ENCODE data around the gene SPON1.

DNA sequence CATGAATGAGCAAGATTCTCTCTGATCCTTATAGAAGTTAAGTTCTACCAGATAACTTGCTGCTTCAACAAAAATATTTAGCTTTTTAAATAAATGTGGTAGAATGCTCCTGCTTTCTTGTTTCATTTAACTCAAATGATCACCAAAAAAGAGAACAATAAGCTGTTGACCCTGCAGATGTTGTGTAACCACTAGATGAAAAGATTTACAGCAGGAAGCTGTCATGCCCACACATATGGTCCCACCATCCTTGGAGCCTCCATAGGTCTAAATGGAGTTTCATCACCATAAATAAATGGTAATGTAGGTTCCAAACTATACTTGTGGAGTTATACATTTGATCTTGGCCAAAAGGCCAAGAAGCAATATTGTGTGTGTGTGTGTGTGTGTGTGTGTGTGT is 277.7 kb downstream of the SPON1 start:
- TF ChIP-seq, protein P1, sequence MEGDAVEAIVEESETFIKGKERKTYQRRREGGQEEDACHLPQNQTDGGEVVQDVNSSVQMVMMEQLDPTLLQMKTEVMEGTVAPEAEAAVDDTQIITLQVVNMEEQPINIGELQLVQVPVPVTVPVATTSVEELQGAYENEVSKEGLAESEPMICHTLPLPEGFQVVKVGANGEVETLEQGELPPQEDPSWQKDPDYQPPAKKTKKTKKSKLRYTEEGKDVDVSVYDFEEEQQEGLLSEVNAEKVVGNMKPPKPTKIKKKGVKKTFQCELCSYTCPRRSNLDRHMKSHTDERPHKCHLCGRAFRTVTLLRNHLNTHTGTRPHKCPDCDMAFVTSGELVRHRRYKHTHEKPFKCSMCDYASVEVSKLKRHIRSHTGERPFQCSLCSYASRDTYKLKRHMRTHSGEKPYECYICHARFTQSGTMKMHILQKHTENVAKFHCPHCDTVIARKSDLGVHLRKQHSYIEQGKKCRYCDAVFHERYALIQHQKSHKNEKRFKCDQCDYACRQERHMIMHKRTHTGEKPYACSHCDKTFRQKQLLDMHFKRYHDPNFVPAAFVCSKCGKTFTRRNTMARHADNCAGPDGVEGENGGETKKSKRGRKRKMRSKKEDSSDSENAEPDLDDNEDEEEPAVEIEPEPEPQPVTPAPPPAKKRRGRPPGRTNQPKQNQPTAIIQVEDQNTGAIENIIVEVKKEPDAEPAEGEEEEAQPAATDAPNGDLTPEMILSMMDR (IDR thresholded peaks at IDR 0.05), result no peak
- TF ChIP-seq POLR2A (IDR thresholded peaks at IDR 0.05), result no peak
